Thymus (tissue), 11 donors: ENCODE measurements around the gene DNAJB4. TPM values are rescaled to one million over a fixed set of nuclear protein-coding genes. Genes with fewer than 3 reads are reported as not detected.
"Not testable (repeated sequence)": the region's sequence is repeated elsewhere in the genome, so short reads cannot be mapped to it uniquely, and the experiment has no call there.

Experiments
- DNase-seq, 9 donors: peaks; one replicate each; pipeline ENCODE4 v3.0.0-alpha.2; 2013; ENCODE audit warnings: low spot score in 9 of 9, low read depth in 6 of 9, missing footprints in 1 of 9
- H3K27ac ChIP-seq, 2 donors: one replicate each; pipeline ENCODE4 v1.5.1; 2013; ENCODE audit warnings: control low read depth in 1 of 2, low read depth in 1 of 2, low read length in 1 of 2, mild to moderate bottlenecking in 1 of 2, moderate library complexity in 1 of 2
- H3K27me3 ChIP-seq, 2 donors: one replicate each; pipeline ENCODE4 v1.5.1; 2013; ENCODE audit warnings: low read length in 1 of 2; ENCODE audit not compliant: control insufficient read depth in 2 of 2, insufficient read depth in 1 of 2
- H3K36me3 ChIP-seq, 2 donors: one replicate each; pipeline ENCODE4 v1.5.1; 2013; ENCODE audit warnings: low read length in 1 of 2, mild to moderate bottlenecking in 1 of 2, moderate library complexity in 1 of 2; ENCODE audit not compliant: control insufficient read depth in 2 of 2, insufficient read depth in 2 of 2
- H3K4me1 ChIP-seq, 2 donors: one replicate each; pipeline ENCODE4 v1.5.1; 2013; ENCODE audit warnings: low read length in 2 of 2; ENCODE audit not compliant: control insufficient read depth in 2 of 2, insufficient read depth in 2 of 2
- H3K4me3 ChIP-seq, 2 donors: one replicate each; pipeline ENCODE4 v1.5.1; 2013; ENCODE audit warnings: low read length in 2 of 2, control low read depth in 1 of 2, mild to moderate bottlenecking in 1 of 2
- H3K9me3 ChIP-seq, 2 donors: one replicate each; pipeline ENCODE4 v1.5.1; 2013; ENCODE audit warnings: low read length in 1 of 2, mild to moderate bottlenecking in 1 of 2; ENCODE audit not compliant: control insufficient read depth in 2 of 2, insufficient read depth in 1 of 2
- WGBS: extraction: QIAGEN DNeasy Blood & Tissue Kit; methylation state at CpG from one replicate; pipeline ENCODE4 v1.1.7; 2013; 5-methylcytosine and 5-hydroxymethylcytosine counted together
- polyA plus RNA-seq: library from polyadenylated mRNA; stranded (reverse); fragments of 200-250 nt; gene quantifications from one replicate; pipeline ENCODE4 v1.2.3, GENCODE V29; 2013
- total RNA-seq: library from RNA; stranded (reverse); fragments of 120-200 nt; gene quantifications from one replicate; pipeline ENCODE4 v1.2.4, GENCODE V29; 2013
- donor health status: healthy.

DNAJB4 gene
- total and polyA plus RNA-seq, 2 donors: 16.1 to 17.8 TPM

DNA sequence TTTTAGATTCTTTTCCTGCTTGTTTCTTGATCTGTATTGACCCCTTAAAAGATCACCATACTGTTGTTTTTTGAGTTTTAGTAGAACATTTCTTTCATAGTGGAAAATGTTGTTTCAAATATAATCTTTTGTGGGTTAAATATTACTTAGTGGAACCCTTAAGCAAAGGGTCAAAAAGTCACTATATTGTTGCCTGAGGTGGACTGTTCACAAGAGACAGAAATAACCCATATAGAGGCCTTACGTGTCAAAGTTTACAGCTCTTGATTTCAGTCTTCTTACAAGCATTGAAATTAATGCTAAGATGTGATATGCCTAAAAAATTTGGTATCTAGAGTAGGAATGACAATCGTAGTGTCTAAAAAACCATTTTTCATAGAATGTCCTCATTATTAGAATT is 6.3 kb downstream of the DNAJB4 start:
- H3K36me3 ChIP-seq: peaks cover 0 to 6% of the 10 kb centered on the region in 2 donors
- 97% methylated on average over 2 of the region's 2 CpGs for WGBS
- H3K27ac ChIP-seq: no peak overlapping the region
- no peaks in the 10 kb centered on the region for H3K9me3 ChIP-seq
- no peaks in the 10 kb centered on the region for H3K4me1 ChIP-seq
- no peak for DNase-seq
- no peak overlapping the region for H3K4me3 ChIP-seq
- H3K27me3 ChIP-seq: no peaks in the 10 kb centered on the region

DNA sequence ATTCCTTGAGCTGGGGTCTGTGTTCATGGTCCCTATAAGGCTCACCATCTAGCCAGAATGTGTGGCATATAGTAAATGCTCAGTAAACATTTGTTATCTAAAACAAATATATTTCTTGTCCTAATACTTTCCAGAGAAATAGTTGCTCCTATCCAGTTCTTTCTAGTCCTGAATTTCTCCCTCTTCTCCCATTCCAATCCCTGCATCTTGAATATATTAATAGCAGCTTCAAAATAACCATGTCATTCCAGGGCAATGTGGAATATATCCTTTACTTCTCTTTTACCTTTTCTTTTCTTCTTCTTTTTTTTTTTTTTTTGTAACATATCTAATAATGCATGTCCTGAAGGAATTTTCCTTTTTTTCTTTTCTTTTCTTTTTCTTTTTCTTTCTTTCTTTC is 10.4 kb downstream of the DNAJB4 start:
- H3K27me3 ChIP-seq: no peaks in the 10 kb centered on the region
- no peak overlapping the region for H3K27ac ChIP-seq
- no peaks in the 10 kb centered on the region for H3K4me1 ChIP-seq
- H3K36me3 ChIP-seq: peaks cover 0 to 8% of the 10 kb centered on the region in 2 donors
- H3K4me3 ChIP-seq: no peak overlapping the region
- H3K9me3 ChIP-seq: no peaks in the 10 kb centered on the region
- DNase-seq: no peak

DNA sequence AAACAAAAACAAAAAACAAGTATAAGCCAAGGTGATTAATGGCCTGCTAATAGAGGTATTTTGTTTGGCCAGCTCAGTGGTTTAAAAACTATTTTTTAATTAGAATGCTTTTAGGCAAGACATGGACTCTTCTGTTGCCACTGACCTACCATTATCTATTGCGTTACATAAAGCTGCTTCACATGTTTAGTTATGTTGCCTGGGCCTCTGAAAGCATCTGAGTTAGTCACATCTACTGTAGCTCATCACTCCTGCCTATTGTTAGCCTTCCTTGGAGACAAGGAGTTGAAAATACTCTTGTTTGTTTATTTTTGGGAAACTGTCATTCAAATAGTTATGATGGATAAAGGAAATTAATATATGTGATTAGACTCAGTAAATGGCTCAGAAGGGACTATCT is 14.3 kb downstream of the DNAJB4 start:
- Histone ChIP-seq H3K9me3 (no peaks in the 10 kb centered on the region), H3K4me1 (no peaks in the 10 kb centered on the region), H3K36me3 (peaks cover 0 to 5% of the 10 kb centered on the region in 2 donors), H3K4me3 (no peak overlapping the region), H3K27ac (no peak overlapping the region), H3K27me3 (no peaks in the 10 kb centered on the region)
- DNase-seq: no peak
- WGBS: 97% methylated on average over 1 of the region's 1 CpG

DNA sequence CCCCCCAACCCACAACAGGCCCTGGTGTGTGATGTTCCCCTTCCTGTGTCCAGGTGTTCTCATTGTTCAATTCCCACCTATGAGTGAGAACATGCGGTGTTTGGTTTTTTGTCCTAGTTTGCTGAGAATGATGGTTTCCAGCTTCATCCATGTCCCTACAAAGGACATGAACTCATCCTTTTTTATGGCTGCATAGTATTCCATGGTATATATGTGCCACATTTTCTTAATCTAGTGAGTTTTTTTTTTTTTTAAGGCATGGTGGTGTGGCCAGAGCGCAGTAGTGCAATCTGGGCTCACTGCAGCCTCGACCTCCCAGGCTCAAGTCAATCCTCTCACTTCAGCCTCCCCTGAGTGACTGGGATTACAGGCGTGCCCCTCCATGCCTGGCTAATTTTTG is 16.4 kb downstream of the DNAJB4 start:
- H3K27me3 ChIP-seq, H3K27ac ChIP-seq, H3K36me3 ChIP-seq, DNase-seq, H3K4me1 ChIP-seq, H3K9me3 ChIP-seq, H3K4me3 ChIP-seq: not testable (repeated sequence)
- WGBS: 96% methylated on average over 4 of the region's 4 CpGs

DNA sequence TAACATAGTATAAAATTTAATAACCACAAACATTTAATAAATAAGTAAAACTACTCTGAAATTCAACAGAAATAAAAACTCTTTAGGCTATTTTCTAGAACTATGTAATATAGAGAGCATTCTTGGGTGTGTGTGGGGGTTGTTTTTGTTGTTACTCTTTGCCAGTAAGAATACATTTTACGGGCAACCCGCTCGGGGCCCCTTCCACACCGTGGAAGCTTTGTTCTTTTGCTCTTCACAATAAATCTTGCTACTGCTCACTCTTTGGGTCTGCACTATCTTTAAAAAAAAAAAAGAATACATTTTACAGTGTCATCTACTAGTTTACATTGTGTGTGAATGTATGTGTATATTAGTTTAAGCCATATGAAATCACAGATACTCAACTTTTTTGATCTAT is 25.1 kb downstream of the DNAJB4 start:
- Histone ChIP-seq H3K9me3 (no peaks in the 10 kb centered on the region), H3K4me3 (no peak overlapping the region), H3K4me1 (no peaks in the 10 kb centered on the region), H3K27me3 (no peaks in the 10 kb centered on the region), H3K36me3 (no peaks in the 10 kb centered on the region), H3K27ac (no peak overlapping the region)
- no peak for DNase-seq
- 93% methylated on average over 4 of the region's 4 CpGs for WGBS

DNA sequence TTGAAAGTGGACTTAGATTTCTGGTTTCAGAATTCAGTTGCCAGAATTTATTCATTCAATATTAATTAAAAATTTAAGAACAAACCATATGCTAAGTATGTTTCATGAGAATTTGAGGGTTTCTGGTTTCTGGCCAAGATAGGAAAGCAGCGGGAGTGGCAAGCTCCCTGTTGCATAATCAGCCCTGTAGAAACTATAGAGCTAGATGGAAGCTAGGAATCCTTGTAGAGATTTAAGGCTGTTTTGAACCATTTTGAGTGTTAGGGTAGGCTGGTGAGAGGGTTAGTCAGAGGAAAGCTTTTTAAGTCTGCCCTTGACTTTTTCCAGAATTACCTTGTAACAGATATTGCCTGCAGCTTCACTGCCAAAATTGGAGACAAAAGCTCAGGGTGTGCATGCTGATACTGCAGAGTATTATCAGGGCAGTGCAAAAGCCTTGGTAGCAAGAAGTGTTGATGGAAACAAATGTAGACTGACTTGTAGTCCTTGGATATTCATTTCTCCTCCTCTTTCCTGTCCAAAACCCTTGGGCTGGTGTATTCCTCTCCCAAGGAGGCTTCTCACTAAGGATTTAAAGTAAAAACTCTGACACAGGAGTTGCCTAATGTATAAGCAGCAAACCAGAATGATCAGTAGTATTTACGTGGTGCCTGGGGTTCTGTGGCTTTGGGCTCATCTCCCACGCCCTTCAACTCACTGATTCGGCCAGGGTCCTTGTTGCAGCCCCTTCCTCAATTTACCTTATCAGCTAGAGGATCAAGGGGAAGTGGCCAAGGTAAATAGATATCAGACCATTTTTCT is 28.5 kb downstream of the DNAJB4 start:
- 96% methylated on average over 4 of the region's 4 CpGs for WGBS
- DNase-seq: no peak
- no peaks in the 10 kb centered on the region for H3K4me1 ChIP-seq
- H3K4me3 ChIP-seq: no peak overlapping the region
- H3K36me3 ChIP-seq: no peaks in the 10 kb centered on the region
- H3K9me3 ChIP-seq: no peaks in the 10 kb centered on the region
- no peaks in the 10 kb centered on the region for H3K27me3 ChIP-seq
- no peak overlapping the region for H3K27ac ChIP-seq

DNA sequence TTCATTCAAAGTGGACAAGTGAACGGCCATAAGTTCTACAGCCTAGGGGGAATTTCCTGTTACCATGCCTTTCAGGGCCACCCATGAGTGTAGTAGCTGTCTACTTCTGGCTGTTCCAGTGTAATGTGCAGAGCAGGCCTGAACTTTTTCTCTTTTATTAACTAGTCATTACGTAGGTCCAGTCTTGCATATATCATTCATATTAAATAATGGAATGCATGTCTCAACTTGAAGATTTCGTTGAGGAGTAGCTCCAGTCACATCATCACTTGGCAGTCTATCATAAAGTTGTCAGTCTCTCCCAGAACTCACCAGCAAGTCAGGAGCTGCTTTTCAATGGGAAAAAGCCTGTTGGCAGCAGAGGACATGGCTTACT is 29.0 kb downstream of the DNAJB4 start:
- Histone ChIP-seq H3K27ac (no peak overlapping the region), H3K9me3 (no peaks in the 10 kb centered on the region), H3K27me3 (no peaks in the 10 kb centered on the region), H3K4me3 (no peak overlapping the region), H3K36me3 (no peaks in the 10 kb centered on the region), H3K4me1 (no peaks in the 10 kb centered on the region)
- no peak for DNase-seq
- 97% methylated on average over 3 of the region's 3 CpGs for WGBS

DNA sequence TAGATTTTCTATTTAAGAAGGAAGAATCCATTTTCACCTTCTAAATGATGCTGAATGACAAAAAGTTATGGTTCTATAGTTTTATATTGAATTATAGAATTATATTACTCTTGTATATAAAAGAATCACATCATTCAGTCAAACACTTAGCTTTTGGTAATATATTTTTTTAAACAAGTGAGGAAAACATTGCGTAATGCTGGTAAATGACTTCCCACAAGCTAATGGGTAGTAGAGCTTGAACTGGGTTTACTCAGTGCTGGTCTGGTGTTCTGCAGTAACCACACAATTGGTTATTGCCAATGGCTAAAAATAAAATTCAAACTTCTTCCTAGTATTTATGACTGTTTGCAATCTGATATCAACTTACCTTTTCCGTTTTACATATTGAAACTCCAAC is 30.4 kb downstream of the DNAJB4 start:
- 98% methylated on average over 2 of the region's 2 CpGs for WGBS

DNA sequence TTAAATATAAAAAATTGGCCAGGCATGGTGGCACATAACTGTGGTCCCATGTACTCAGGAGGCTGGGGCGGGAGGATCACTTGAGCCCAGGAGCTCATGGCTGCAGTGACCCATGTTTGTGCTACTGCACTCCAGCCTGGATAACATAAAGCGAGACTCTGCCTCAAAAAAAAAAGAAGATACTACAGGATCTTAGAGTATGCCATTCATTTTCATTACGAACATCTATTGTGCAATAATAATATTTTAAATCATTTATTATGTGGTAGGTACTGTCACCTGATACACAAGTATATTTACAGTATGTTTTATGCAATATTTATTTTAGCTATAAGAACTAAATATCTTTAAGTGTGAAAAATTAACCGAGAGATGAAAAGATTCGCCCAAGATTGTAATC is 31.7 kb downstream of the DNAJB4 start:
- Histone ChIP-seq H3K4me1 (no peaks in the 10 kb centered on the region), H3K27me3 (no peaks in the 10 kb centered on the region), H3K27ac (no peak overlapping the region), H3K36me3 (no peaks in the 10 kb centered on the region), H3K4me3 (no peak overlapping the region), H3K9me3 (no peaks in the 10 kb centered on the region)
- 99% methylated on average over 5 of the region's 5 CpGs for WGBS
- no peak for DNase-seq

More for the DNA sequence above, 30.4 kb downstream of the DNAJB4 start:
- Histone ChIP-seq H3K27me3 (no peaks in the 10 kb centered on the region), H3K9me3 (no peaks in the 10 kb centered on the region), H3K4me1 (no peaks in the 10 kb centered on the region), H3K4me3 (no peak overlapping the region), H3K36me3 (no peaks in the 10 kb centered on the region), H3K27ac (no peak overlapping the region)
- no peak for DNase-seq
